ENCODE data around the gene TRIM5. TPM values are rescaled to one million over a fixed set of nuclear protein-coding genes. Genes with fewer than 3 reads are reported as not detected.

Gene TRIM5
- total and polyA plus RNA-seq, 2 experiments from 2014 or later, result 20.8 to 21.0 TPM

- no peak overlapping the region for H3K27ac ChIP-seq (ENCODE audit: low read depth)
- Mint-ChIP-seq H3K36me3 (ENCODE audit: low read depth) (peaks cover 29% of the 10 kb centered on the region), H3K4me3 (no peak overlapping the region), H3K27ac (no peak overlapping the region), H3K4me1 (no peaks in the 10 kb centered on the region), H3K27me3 (ENCODE audit: insufficient read depth, low read depth, poor library complexity) (no peaks in the 10 kb centered on the region), H3K9me3 (no peaks in the 10 kb centered on the region; the same call in 2 of the 3 replicates)
- peaks cover 18% of the 10 kb centered on the region for H3K36me3 ChIP-seq (ENCODE audit: insufficient read depth)
- peaks cover 3% of the 10 kb centered on the region; the same call in 1 of the 2 replicates for H3K9me2 ChIP-seq (ENCODE audit: insufficient read depth)
- no peaks in the 10 kb centered on the region for H3K79me2 ChIP-seq (replicated peaks; ENCODE audit: insufficient read depth)
- no peaks in the 10 kb centered on the region for H3K27me3 ChIP-seq (ENCODE audit: insufficient read depth)
- no peak for ATAC-seq
- H3K4me2 ChIP-seq, result no peak overlapping the region
- no peak overlapping the region for H2AFZ ChIP-seq
- 0 out of 2 replicates have a peak, but pooled peaks cover 4% of the 10 kb centered on the region for H4K20me1 ChIP-seq (replicated peaks; ENCODE audit: insufficient read depth)
- no peak for TF ChIP-seq ETS1 (IDR thresholded peaks at IDR 0.05)
- H3K4me1 ChIP-seq (ENCODE audit: insufficient read depth), result no peaks in the 10 kb centered on the region
- no peak overlapping the region for H3K4me3 ChIP-seq
- no peak for DNase-seq (ENCODE audit: low spot score)
- no peaks in the 10 kb centered on the region for H3F3A ChIP-seq (replicated peaks; ENCODE audit: low read depth)
Measured at GRCh38 chr11:5700421-5701054, 15.7 kb upstream of the TRIM5 start.

- Mint-ChIP-seq H3K27me3 (ENCODE audit: insufficient read depth, low read depth, poor library complexity) (no peaks in the 10 kb centered on the region), H3K4me3 (no peak overlapping the region), H3K4me1 (no peaks in the 10 kb centered on the region; the same call in 2 of the 3 replicates), H3K9me3 (no peaks in the 10 kb centered on the region; the same call in 2 of the 3 replicates), H3K36me3 (ENCODE audit: low read depth) (peaks cover 24% of the 10 kb centered on the region), H3K27ac (no peak overlapping the region)
- Histone ChIP-seq H3K27ac (ENCODE audit: low read depth) (no peak overlapping the region), H3K79me2 (replicated peaks; ENCODE audit: insufficient read depth) (peaks cover 12% of the 10 kb centered on the region), H4K20me1 (replicated peaks; ENCODE audit: insufficient read depth) (0 out of 2 replicates have a peak, but pooled peaks cover 4% of the 10 kb centered on the region), H3K4me3 (no peak overlapping the region), H3K27me3 (ENCODE audit: insufficient read depth) (no peaks in the 10 kb centered on the region), H3K4me1 (ENCODE audit: insufficient read depth) (no peaks in the 10 kb centered on the region), H3K9me2 (ENCODE audit: insufficient read depth) (peaks cover 3% of the 10 kb centered on the region; the same call in 1 of the 2 replicates), H2AFZ (no peak overlapping the region), H3K4me2 (no peak overlapping the region), H3K36me3 (ENCODE audit: insufficient read depth) (peaks cover 18% of the 10 kb centered on the region), H3F3A (replicated peaks; ENCODE audit: low read depth) (no peaks in the 10 kb centered on the region)
- no peak for ATAC-seq
- no peak for DNase-seq (ENCODE audit: low spot score)
- TF ChIP-seq CTCF (conservative IDR thresholded peaks at IDR 0.05; ENCODE audit: low read depth in 2 of 2), result no peak
- TF ChIP-seq CREB1 (CRISPR knock-in tag; IDR thresholded peaks at IDR 0.05; ENCODE audit: low read depth), result no peak
- no peak for TF ChIP-seq JUNB (IDR thresholded peaks at IDR 0.05; ENCODE audit: unreplicated experiment)
- no peak for TF ChIP-seq ETS1 (IDR thresholded peaks at IDR 0.05)
- TF ChIP-seq ZNF331 (CRISPR knock-in tag; IDR thresholded peaks at IDR 0.05; ENCODE audit: low read depth), result no peak
- TF ChIP-seq ZNF462 (CRISPR knock-in tag; IDR thresholded peaks at IDR 0.05), result no peak
- TF ChIP-seq NANOG (IDR thresholded peaks at IDR 0.05; ENCODE audit: borderline replicate concordance), result no peak
- no peak for TF ChIP-seq STAT1 (IDR thresholded peaks at IDR 0.05; ENCODE audit: unreplicated experiment)
- no peak for TF ChIP-seq POLR2AphosphoS5 (IDR thresholded peaks at IDR 0.05; ENCODE audit: low read depth)
- no peak for TF ChIP-seq EZH2 (IDR thresholded peaks at IDR 0.05; ENCODE audit: low read depth, unreplicated experiment)
- TF ChIP-seq ZNF114 (CRISPR knock-in tag; IDR thresholded peaks at IDR 0.05), result no peak
Measured at GRCh38 chr11:5698281-5698680, 13.4 kb upstream of the TRIM5 start.
